Stimulated activated CD8-positive, alpha-beta memory T cell treated with anti-CD3 and anti-CD28 coated beads, Interleukin-12 subunit alpha, Interleukin-12 subunit beta, amount 100 ng/mL, for 24 hours (primary cell): Measurements from ENCODE around the gene ORAI2.

ENCODE experiments used
- DNase-seq: peaks from one replicate; pipeline ENCODE4 v3.0.0-alpha.2; 2020; ENCODE audit errors: extremely low read depth

Gene ORAI2

DNA sequence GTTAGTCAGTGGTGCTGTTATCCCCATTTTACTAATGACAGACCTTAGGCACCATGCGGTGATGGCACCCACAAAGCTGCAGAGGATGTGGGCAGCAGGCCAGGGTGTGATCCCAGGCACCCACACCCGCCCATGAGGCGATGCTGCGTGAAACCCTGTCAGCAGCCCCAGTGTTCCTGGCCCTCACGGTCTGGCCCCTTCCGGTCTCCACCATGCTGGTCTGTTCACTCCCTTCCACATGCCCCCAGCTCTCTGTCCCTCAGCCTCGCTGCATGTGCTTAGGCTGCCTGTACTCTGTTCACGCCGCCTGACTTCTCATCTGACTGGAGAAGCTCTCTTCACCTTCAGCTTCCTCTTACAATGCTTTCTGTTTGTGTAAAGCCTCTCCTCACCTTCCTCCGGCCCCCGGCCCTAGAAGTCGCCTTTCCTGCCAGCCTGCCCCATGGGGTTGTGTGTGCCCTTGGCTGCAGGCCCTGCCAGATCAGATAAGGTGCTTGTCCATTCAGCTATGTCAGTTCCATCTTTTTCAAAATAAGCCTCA lies 17.6 kb upstream of the ORAI2 start:
- no peak for DNase-seq

DNA sequence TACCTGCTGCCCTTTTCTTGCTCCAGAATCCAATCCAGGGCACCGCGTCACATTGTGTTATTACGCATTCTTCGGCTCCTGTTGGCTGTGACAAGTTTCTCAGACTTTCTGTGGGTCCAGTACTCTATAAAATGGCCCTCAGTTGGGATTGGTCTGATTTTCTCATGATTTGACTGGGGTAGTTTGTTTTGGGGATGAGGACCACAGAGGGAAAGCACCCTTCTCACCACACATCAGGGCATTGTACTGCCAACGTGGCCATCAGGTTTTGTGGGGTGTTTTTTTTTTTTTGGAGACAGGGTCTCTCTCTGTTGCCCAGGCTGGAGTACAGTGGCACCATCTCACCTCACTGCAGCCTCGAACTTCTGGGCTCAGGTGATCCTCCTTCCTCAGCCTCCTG lies 17.0 kb upstream of the ORAI2 start:
- DNase-seq, result no peak

GRCh38 chr7:102417105-102417504 lies 16.3 kb upstream of the ORAI2 start:
- DNase-seq, result no peak

DNA sequence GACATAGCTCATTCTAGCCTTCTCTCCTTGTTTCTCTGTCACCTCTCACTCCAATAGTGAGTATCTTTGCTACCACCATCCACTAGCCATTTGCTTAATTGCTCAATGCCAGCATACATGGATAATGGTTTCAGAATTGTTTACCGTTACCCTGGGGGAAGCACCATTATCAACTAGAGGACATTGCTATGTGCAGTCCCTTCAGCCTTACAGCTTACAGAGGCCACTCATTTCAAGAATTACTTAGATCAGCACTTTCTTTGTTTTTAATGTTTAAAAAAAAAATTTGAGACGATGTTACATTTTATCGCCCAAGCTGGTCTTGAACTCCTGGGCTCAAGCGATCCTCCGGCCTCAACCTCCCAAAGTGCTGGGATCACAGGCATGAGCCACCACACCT lies 14.8 kb upstream of the ORAI2 start:
- no peak for DNase-seq

DNA sequence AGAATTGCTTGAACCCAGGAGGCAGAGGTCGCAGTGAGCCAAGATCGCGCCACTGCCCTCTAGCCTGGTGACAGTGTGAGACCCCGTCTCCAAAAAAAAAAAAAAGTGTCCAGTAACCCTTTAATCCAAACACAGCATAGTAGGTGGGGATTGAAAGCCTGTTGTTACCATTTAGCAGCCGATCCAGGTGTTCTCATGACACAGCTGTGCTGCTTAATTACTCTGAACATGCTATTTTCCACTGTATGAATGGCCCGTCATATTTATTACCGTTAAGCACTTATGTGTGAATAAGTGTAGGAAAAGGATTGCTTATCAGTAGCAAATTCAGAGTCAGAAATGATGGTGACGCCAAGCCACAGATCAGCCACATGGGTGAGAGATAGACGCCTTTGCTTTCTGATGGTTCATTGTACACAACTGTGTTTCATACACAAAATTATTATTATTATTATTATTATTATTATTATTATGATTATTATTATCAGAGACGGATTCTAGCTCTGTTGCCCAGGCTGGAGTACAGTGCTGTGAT lies 11.6 kb upstream of the ORAI2 start:
- DNase-seq, result no peak

DNA sequence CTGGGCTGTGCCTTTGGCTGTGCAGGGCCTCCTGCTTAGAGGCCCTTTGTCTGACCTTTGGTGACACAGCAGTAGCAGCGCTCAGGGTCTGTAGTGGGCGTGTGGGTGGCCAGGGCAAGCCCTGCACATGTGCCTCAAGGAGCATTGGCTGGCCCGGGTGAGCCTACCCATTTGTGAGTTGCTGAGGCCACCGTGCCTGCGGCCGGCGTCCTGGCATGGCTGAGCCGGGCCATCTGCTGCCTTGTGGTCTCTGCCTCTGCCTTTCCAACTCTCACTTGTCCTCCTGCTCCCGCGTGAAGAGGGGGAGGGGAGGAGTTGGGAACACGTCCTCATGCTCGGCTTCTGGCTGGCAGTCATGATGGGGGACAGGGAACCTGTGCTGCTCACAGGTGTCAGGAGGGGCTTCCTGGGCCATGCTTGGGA lies 9.2 kb upstream of the ORAI2 start:
- no peak for DNase-seq

- DNase-seq, result no peak
Measured at GRCh38 chr7:102424787-102425218, 8.6 kb upstream of the ORAI2 start.

DNA sequence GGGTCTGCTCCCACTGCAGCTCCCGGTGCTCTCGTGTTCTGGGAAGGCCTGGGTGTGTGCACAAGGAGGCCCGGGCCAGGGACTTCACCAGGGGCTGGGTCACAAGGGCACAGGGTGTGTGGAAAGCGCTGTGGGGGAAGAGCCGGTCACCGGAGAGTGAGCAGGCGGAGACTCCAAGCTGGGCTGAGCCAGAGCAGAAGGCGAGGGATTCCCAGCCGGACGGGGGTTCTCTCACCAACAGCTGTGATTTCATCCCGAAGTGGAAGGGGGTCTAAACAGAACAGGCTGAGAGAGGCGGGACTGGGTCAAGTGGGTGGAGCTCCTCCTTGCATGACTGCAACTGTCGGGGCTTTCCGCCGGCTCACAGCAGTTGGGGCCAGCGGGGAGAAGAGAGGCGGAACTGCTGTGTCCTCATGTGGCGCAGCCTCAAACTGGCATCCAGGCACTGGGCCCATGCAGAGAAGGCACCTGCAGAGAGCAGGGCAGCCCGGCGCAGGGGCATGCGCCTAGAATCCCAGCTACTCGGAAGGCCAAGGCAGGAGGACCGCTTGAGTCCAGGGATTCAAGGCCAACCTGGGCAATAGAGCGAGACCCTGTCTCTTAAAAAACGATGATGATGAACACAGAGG lies 7.6 kb upstream of the ORAI2 start:
- DNase-seq, result peak; percentile 66

DNA sequence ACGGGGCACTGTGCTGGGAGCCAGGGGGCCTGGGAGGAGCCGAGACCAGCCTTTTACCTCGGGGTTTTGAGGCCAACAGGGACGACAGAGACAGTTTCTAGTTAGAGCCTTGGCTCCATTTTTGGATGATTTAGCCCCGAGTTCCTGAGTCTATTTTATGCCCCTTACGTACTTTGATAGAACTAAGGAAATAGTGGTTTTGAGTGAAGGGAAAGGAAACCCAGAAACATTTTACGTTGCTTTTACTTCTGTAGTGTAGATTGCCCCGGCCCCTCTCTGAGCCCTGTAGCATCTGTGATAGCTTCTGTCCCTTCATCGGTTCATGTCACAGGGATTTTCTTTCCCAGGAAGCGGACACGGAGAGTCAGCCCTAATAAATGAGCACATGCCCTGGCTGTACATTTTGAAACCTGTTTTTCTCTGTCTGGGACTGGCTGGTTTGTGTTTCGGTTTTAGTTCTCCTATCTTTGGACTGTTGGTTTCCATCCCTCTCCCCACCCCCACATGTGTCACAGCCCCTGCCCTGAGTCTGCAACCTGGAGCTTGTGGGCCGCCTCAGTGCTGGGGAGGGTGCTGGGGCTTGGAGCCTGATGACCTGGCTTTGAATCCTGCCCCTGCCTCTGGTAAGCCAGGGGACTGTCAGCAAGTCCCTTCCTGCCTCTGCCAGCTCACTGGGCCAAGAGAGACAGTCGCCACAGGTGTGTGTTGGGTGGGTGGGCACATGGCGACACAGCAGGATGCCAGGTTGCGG lies 6.9 kb upstream of the ORAI2 start:
- DNase-seq, result peak; percentile 53

DNA sequence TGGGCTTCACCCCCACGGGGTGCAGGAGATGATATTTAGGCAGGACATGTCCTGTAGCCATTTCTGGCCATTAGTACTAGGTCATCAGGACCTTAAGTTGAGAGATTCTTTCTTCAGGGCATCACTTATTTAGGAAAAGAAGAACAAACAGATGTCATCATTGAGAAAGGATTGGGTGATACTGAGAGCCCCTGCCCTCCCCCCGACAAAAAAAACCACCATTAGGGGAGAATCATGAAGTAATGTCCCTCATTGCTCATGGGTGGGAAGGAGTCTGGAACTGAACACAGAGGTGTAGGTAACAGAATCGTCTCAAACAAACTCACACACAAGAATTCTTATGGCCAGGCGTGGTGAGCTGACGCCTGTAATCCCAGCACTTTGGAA lies 6.4 kb upstream of the ORAI2 start:
- DNase-seq, result no peak

GRCh38 chr7:102429141-102429899 lies 4.1 kb upstream of the ORAI2 start:
- DNase-seq, result no peak

GRCh38 chr7:102431617-102432298 lies 1.6 kb upstream of the ORAI2 start:
- DNase-seq, result no peak

GRCh38 chr7:102432442-102433218 lies 745 bp upstream of the ORAI2 start:
- DNase-seq, result no peak

DNA sequence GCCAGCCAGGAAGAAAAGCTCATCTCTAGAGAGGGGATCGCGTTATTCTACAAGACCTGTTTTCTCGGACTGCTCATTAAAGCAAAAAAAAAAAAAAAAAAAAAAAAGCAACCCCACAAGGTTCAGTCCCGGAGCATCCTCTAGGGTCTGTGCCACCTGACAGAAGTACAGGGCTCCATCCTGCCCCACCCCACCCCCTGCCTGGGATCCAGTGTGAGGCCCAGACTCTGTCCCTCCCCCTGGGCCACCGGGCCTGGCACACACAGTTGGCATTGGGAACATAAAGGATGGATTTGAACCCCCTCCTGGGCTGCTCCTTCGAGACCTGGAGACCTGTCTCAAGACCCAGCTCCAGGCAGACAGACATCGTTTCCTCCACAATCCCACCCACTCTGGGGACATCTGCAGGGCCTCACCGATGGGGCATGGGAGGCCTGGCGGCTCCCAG lies 688 bp downstream of the ORAI2 start:
- no peak for DNase-seq

- DNase-seq, result no peak
Measured at GRCh38 chr7:102436118-102436517, 2.7 kb downstream of the ORAI2 start.

- no peak for DNase-seq
Measured at GRCh38 chr7:102439963-102440795, 6.8 kb downstream of the ORAI2 start.

DNA sequence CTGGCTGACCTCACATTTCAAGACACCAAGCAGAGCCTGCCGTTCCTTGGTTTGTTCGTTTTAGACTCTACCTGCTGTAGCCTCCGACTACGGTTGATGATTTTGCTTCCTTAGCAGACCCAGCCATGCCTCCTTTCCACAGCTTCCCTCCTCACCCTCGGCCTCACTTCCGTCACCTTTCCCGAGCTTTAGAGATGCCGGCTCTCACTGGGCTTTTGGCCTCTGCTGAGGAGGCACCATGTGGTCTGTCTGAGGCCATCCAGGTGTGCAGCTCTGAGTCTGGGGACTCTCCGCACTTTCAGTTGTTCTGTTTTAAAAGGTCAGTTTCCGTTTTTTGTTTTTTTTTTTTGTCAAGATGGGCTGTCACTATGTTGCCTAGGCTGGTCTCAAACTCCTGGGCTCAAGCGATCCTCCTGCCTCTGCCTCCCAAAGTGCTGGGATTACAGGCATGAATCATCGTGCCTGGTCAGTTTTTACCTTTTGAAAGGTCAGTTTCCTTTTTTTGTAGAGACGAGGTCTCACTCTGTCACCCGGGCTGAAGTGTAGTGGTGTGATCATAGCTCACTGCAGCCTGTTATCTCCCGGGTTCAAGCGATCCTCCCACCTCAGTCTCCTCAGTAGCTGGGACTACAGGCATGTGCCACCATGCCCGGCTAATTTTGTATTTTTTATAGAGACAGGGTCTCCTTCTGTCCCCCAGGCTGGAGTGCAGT lies 11.7 kb downstream of the ORAI2 start:
- no peak for DNase-seq

GRCh38 chr7:102445674-102446071 lies 12.3 kb downstream of the ORAI2 start:
- DNase-seq, result no peak
